ENCODE results near the gene TCTA. TPM values are rescaled to one million over a fixed set of nuclear protein-coding genes. Genes with fewer than 3 reads are reported as not detected.

The TCTA gene
- total and polyA plus RNA-seq, 2 of the 8 experiments (the other 6 are each of a cell fraction or from before 2014, with no cell fraction given), result 6.2 to 11.0 TPM

DNA sequence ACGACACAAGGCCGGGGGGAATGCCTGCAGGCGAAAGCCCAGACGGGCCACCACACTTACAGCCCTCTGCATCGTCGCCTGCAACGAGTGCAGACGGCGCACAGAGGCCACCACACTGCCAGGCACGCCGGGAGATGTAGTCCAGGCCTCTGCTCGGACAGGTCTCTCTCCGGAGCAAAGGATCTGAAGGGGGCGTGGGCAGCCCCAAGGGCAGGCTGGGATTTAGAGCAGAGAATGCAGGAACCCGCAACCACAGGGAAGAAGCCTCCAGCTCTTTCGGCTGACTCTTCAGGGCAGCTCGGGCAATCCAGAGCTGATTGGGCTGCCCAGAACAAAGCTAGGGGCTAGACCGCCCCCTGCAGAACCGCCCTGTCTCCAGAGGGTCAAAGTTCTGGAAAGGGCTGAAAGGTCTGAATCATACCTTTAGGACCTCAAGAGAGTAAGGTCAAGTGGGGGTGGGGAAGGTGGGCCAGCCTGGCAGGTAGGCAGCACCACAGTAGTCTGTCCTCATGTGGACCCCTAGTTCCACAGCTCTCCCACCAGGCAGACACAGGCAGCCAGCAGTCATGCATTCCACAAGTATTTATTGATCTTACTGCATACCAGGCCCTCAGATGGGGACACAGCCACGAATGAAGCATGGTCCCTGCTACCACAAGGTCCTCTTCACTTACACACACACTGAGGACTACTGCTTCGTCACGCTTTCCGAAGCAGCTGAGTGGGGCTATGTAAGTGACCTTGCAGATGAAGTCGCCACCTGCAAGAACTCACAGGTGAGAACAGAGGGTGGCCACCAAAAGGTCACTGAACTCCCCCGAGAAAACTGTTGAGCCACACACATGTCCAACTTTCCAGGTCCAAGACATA lies 10.4 kb downstream of the TCTA start, which contains the start of gene AMT:
TSS of gene AMT (minus strand) at position 95 of the 870 bp plus-strand sequence. CDS start at position 72, 23 bp downstream.
- FAIRE-seq, result peak; percentile 81
- H3K79me1 ChIP-seq (ENCODE audit: low read depth, low read length), result peaks cover 4% of the 10 kb centered on the region; the same call in 1 of the 2 replicates
- peak; percentile 80; the same call in 1 of the 2 replicates for TF ChIP-seq TAF1 (IDR thresholded peaks at IDR 0.05; ENCODE audit: low read depth, low read length)
- TF ChIP-seq RAD21 (IDR thresholded peaks at IDR 0.05 in 1 of 2, conservative IDR thresholded peaks at IDR 0.05 in 1 of 2; ENCODE audit: low read depth in 2 of 2, low read length in 2 of 2), result peak; percentile 13 to 17; a peak in 1 of 4 replicates
- TF ChIP-seq SP1 (IDR thresholded peaks at IDR 0.05; ENCODE audit: low read depth, low read length), result 0 out of 2 replicates have a peak, but pooled peaks have one; percentile 32
- TF ChIP-seq SIN3A (conservative IDR thresholded peaks at IDR 0.05 in 1 of 2, IDR thresholded peaks at IDR 0.05 in 1 of 2; ENCODE audit: low read depth in 1 of 2, low read length in 2 of 2), result peak; percentile 4 to 96; a peak in 2 of 4 replicates
- TF ChIP-seq SAP30 (IDR thresholded peaks at IDR 0.05; ENCODE audit: insufficient read depth, insufficient replicate concordance, low read length), result peak; percentile 3
- TF ChIP-seq TCF12 (IDR thresholded peaks at IDR 0.05; ENCODE audit: low read depth, low read length), result 0 out of 2 replicates have a peak, but pooled peaks have one; percentile 29
- TF ChIP-seq SRF (IDR thresholded peaks at IDR 0.05; ENCODE audit: low read depth, low read length), result peak; percentile 74
- no peak for TF ChIP-seq RFX5 (IDR thresholded peaks at IDR 0.05; ENCODE audit: borderline replicate concordance, low read depth, low read length)

More for the DNA sequence above, 10.4 kb downstream of the TCTA start, which contains the start of gene AMT:
- H3K23me2 ChIP-seq (ENCODE audit: low read depth, low read length), result peaks cover 12% of the 10 kb centered on the region
- peak within 1 kb of the TSS; percentile 89; the same call in 1 of the 2 replicates for H2BK12ac ChIP-seq (ENCODE audit: low read depth, low read length)
- H4K5ac ChIP-seq (ENCODE audit: insufficient read length, low read depth, low read length), result peak within 1 kb of the TSS; percentile 75
- peak within 1 kb of the TSS; percentile 97 for H4K91ac ChIP-seq (replicated peaks; ENCODE audit: insufficient read length, low read length)
- peaks cover 6 to 12% (median 7%) of the 10 kb centered on the region in 4 experiments for H3K4me1 ChIP-seq (replicated peaks in 1 of 4; ENCODE audit: control insufficient read depth in 3 of 4, insufficient read depth in 4 of 4, low read length in 3 of 4)
- peak within 1 kb of the TSS; percentile 52 to 94 (median 84) for H3K4me3 ChIP-seq (ENCODE audit: extremely low read depth in 1 of 4, insufficient read depth in 2 of 4, low read depth in 3 of 4, low read length in 4 of 4)
- no peaks in the 10 kb centered on the region for H3K9me3 ChIP-seq (ENCODE audit: insufficient read depth in 2 of 2, low read depth in 1 of 2, low read length in 1 of 2)
- no peak within 1 kb of the TSS for H2BK20ac ChIP-seq (ENCODE audit: low read length)
- POLR2A ChIA-PET (ENCODE audit: partially characterized antibody), result interaction anchor here (1.0 to 5.9 kb wide), 12 partner anchors 7 to 90 kb away, joined by 3 to 57 read pairs (median 5); partner anchors contain the start of genes DAG1, RHOA, TCTA and USP4
- peaks cover 0 to 2% (median 0%) of the 10 kb centered on the region in 4 experiments; a peak in 1 of 8 replicates for H3K36me3 ChIP-seq (ENCODE audit: control insufficient read depth in 2 of 4, insufficient read depth in 4 of 4, low read length in 3 of 4)
- H3K23ac ChIP-seq (ENCODE audit: insufficient read length), result no peak within 1 kb of the TSS
- H3K14ac ChIP-seq (ENCODE audit: insufficient read length), result no peak within 1 kb of the TSS
- peaks cover 0 to 2% of the 10 kb centered on the region in 2 experiments for H4K20me1 ChIP-seq (replicated peaks in 1 of 2; ENCODE audit: control insufficient read depth in 1 of 2, insufficient read depth in 2 of 2, low read length in 2 of 2)
- peak within 1 kb of the TSS; percentile 85; the same call in 1 of the 2 replicates for H4K8ac ChIP-seq (ENCODE audit: extremely low read depth, insufficient read depth, low read length)
- peak within 1 kb of the TSS; percentile 87 to 93 (median 90) for H3K9ac ChIP-seq (replicated peaks in 1 of 4; ENCODE audit: extremely low read depth in 1 of 4, low read depth in 3 of 4, low read length in 3 of 4)
- peak within 1 kb of the TSS; percentile 91 for H3K18ac ChIP-seq (ENCODE audit: extremely low read depth, low read length)
- no peak within 1 kb of the TSS for H3K56ac ChIP-seq (replicated peaks; ENCODE audit: insufficient read length, low read depth, low read length)
- peak within 1 kb of the TSS; percentile 89; the same call in 1 of the 2 replicates for H2BK15ac ChIP-seq (ENCODE audit: low read length)
- peaks cover 0 to 7% of the 10 kb centered on the region in 2 experiments; a peak in 1 of 4 replicates for H3K79me2 ChIP-seq (ENCODE audit: control insufficient read depth in 1 of 2, insufficient read depth in 2 of 2, low read length in 2 of 2)
- no peak within 1 kb of the TSS for H2BK120ac ChIP-seq (replicated peaks; ENCODE audit: low read depth, low read length)
- H3K4me2 ChIP-seq (ENCODE audit: insufficient read depth in 1 of 2, low read depth in 2 of 2, low read length in 2 of 2), result peak within 1 kb of the TSS; percentile 71 to 94
- CTCF ChIA-PET (ENCODE audit: partially characterized antibody), result interaction anchor here (0.6 to 2.3 kb wide), 9 partner anchors 8 to 52 kb away, joined by 3 to 11 read pairs (median 4); partner anchors contain the start of genes RHOA and TCTA
- H2AK5ac ChIP-seq (ENCODE audit: low read depth, low read length), result peak within 1 kb of the TSS; percentile 75
- WGBS, 2 experiments (ENCODE audit: extremely low coverage in 1 of 2, insufficient coverage in 1 of 2, insufficient read length in 1 of 2, insufficient replicate concordance in 2 of 2, low coverage in 1 of 2, low lambda C conversion rate in 2 of 2, missing lambda C conversion rate in 1 of 2), result 21% methylated on average over 25 of the region's 25 CpGs; no CpG with 5 or more reads in 1 of the 2 experiments
- peak within 1 kb of the TSS; percentile 97 for H2BK5ac ChIP-seq (ENCODE audit: low read depth, low read length)
- peak within 1 kb of the TSS; percentile 81 for H3K4ac ChIP-seq (replicated peaks; ENCODE audit: insufficient read length, low read depth, low read length)
- DNase-seq (ENCODE audit: low read depth in 1 of 2, low spot score in 2 of 2), result peak; percentile 82 to 85
- peak within 1 kb of the TSS; percentile 24; the same call in 1 of the 2 replicates for H2AFZ ChIP-seq (ENCODE audit: low read length)
- H3K27ac ChIP-seq (ENCODE audit: low read depth, low read length), result peak within 1 kb of the TSS; percentile 60
- H3K27me3 ChIP-seq (replicated peaks in 1 of 4; ENCODE audit: control insufficient read depth in 3 of 4, extremely low read depth in 1 of 4, insufficient read depth in 3 of 4, low read length in 3 of 4), result 0 out of 7 replicates have a peak, but pooled peaks cover 0 to 1% (median 0%) of the 10 kb centered on the region in 4 experiments
